Erythroblast (primary cell): ENCODE data around the gene C2orf92.
"Not testable (repeated sequence)": the region's sequence is repeated elsewhere in the genome, so short reads cannot be mapped to it uniquely, and the experiment has no call there.

Experiments used
- DNase-seq, 2 experiments: peaks; one replicate each; lab custom pipeline; 2025; lab: John Stamatoyannopoulos, UW
- GATA1 ChIP-seq: IDR thresholded peaks from 2 replicates; pipeline ENCODE4 v1.6.1; 2011; ENCODE audit warnings: low read depth, mild to moderate bottlenecking, control low read depth, low read length, moderate library complexity
- POLR2A ChIP-seq: IDR thresholded peaks from 2 replicates; pipeline ENCODE4 v1.6.1; 2011; ENCODE audit warnings: mild to moderate bottlenecking, low read length

The C2orf92 gene

DNA sequence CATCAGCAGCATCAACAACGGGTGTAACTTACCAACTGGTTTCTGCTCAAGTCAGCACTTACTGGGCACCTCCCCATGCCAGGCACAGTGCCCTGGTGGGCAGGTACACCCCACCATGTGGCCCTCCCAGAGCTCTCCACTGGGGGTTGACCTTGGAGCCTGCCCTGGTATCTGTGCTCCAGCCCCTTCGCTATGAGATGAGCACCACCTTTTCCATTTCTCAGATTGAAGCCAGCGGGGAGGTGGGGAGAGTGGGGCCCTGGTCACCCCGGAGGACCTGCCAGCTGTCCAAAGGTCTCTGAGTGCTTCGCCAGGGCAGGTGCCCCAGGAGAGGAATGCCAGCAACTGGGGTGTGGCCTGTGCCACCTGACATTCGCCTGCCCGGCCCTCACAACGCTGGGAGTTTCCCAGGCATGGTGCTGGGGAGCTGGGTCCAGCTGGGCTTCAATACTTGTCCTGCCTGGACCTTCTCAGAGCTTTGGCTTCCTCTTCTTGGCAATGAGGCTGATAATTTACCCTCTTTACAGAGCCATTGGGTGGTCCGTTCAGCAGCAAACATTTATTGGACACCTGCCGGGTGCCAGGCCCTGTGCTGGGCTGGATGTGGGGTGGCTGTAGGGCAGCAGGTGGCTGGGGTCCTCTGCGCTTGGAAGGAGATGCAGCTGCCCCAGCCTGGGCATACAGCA lies 38.0 kb downstream of the C2orf92 start:
- DNase-seq: no peak
- TF ChIP-seq POLR2A (no peak), GATA1 (no peak)

DNA sequence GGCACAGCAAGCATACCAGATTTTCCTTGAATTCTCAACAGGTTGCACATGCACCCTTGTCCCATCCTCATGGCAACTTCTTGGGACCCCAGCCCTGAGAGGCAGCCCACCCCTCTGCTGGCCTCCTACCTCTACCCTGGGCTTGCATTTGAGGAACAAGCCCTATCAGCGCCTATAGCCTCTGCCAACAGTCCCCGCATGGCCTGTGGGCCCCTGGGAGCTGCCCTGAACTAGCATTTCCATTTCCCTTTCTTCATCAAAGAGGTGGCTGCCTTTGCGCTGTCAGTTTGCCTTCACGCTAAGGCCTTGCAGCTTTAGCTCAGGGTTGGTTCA lies 38.5 kb downstream of the C2orf92 start:
- DNase-seq: no peak
- TF ChIP-seq POLR2A (no peak), GATA1 (no peak)

DNA sequence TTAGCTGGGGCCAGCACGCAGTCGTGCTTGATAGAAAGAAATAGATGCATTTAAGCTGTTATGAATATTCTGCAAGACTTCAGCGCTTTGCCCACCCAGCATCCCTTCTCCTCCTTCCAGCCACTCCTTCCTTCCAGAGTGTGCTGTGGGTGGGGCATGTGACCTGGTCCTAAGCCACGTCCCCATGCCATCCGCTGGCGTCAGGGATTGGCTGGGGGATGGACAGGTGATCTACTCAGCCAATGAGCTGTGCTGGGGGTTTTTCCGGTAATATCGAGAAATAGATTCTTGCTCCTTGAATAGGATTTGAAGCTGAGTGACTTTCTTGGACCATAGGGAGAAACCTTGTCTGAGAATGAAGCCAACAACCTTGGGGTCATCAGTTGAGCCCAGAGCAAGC lies 39.1 kb downstream of the C2orf92 start:
- TF ChIP-seq GATA1 (no peak), POLR2A (no peak)
- no peak for DNase-seq

DNA sequence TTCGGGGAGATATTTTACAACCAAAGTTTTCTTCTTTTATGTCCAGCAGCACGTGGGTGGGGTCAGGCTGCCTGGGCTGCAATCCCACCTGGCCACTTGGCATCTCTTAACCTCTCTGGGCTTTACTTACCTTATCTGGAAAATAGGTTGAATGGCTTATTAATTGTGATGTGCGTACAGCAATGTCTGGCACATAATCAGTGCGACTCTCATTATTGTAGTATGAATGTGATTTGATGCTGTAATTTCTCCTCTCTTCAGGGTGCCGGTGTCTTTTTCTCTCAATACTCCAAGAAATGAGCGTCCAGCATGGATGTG lies 41.8 kb downstream of the C2orf92 start:
- TF ChIP-seq POLR2A: no peak
- TF ChIP-seq GATA1: no peak
- no peak for DNase-seq

GRCh38 chr2:97712175-97712574 lies 42.7 kb downstream of the C2orf92 start:
- DNase-seq: not testable (repeated sequence)

- TF ChIP-seq GATA1 (no peak), POLR2A (no peak)
- DNase-seq: no peak
Measured at GRCh38 chr2:97712693-97713295, 43.3 kb downstream of the C2orf92 start.

GRCh38 chr2:97713296-97714083 lies 44.0 kb downstream of the C2orf92 start, which contains the start of gene ZAP70:
TSS of gene ZAP70 (plus strand) at chr2:97713576. CDS start at chr2:97724037, 10,461 bp downstream.
- no peak for DNase-seq
- no peak for TF ChIP-seq GATA1
- no peak for TF ChIP-seq POLR2A

DNA sequence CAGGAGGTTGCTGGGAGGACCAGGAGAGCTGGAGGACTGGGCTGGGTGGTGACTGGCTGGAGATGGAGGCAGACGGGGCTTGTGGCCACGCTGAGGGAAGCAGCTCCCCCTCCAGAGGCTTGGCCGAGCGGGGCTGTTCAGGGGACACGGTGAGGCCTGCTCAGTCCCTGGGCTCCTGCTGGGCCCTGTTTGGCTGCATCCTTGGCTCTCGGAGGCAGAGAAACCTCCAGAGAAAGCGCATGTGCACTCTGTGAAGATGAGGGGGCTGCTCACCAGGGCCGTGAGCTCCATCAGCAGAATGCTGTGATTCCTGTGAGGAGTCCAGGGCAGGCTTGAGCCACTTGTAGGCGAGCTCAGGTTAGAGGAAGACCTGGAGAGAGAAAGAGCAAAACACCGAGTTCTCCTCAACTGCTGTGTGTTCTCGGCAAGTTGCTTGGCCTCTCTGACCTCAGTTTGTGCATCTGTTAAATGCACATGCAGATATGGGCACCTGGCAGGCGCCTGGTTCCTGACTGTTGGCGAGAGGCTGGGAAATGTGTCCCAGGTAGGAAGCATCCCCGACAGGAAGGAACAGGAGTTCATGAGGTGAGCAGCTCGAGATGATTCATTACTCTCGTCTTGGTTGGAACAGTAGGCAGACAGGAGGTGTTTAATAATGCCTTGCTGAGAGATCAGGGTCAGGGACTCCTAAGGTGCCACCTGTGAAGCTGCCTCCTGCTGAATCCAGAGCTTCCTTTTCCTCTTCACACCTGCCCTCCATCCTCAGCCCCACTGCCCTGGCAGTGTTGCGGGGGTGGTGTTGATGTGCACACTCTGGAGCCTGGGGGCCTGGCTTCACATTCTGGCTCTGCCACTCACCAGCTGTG lies 44.8 kb downstream of the C2orf92 start:
- TF ChIP-seq POLR2A: no peak
- no peak for TF ChIP-seq GATA1
- DNase-seq: no peak

- no peak for DNase-seq
- TF ChIP-seq POLR2A (no peak), GATA1 (no peak)
Measured at GRCh38 chr2:97714950-97715652, 45.6 kb downstream of the C2orf92 start.

DNA sequence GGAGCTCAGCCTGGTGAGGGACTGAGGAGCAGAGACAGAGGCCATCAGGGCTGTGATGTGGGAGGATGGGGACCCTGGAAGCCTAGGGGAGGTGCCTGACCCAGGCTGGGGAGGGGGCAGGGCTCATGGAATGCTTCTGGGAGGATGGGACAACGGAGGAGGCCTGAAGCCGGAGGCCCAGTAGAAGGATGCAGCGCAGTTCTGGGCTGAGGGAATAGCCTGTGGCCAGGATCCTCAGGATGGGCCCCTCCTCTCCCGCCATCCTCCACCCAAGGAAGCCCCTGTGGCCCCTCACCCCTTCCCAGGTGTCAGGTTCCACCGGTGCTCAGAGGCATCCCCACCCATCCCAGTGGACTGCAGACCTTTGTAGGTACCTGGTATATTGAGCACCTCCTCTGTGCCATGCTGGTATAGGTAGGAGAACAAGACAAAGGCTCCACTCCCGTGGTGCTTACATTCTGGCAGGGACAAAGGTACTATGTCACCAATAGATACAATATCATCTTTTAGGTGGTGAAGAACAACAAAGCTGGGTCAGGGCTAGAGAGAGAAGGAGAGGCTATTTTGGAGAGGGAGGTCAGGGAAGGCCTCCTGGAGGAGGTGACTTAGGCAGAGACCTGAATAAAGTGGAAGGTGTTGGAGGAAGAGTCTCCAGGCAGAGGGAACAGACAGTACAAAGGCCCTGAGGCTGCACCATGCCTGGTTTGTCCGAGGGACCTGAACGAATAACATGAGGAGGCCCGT lies 46.6 kb downstream of the C2orf92 start:
- DNase-seq: no peak
- TF ChIP-seq GATA1 (no peak), POLR2A (no peak)

DNA sequence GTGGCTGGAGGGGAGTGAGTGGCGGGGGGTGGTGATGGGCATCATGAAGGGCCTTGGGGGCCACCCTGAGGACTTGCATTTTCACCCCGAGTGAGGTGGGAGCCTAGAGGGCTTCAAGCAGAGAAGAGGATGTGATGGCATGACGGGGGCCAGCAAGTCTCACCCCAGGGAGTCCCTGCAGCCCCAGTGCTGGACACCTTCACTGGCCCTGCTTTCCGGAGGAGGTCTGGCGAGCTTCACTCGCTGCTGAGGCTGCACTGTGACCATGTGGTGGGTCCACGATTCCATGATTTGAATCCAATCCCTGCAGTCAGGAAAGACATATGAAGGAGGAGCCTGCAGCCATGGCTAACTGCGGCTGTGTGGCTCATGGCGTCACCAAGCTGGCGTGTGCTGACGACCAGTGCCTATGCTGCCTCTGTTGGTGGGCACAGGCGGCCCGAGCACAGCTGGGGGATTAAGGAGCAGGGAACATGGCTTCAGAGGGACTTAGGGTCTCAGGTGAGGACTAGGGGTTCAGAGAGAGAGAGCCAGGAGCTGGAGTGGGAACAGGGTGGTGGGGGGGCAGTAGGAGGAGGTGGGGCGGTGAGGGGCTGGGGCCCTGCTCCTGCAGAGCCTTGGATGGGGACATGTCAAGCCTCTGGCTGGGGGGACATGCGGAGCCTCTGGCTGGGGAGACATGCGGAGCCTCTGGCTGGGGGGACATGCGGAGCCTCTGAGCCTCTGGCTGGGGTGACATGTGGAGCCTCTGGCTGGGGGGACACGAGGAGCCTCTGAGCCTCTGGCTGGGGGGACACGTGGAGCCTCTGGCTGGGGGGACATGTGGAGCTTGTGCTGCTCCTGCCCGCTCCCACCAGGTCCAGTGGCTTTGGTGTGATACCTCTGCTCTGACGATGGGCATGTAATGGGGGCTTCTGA lies 47.4 kb downstream of the C2orf92 start:
- no peak for DNase-seq
- TF ChIP-seq POLR2A (no peak), GATA1 (no peak)

GRCh38 chr2:97717613-97717995 lies 48.1 kb downstream of the C2orf92 start:
- TF ChIP-seq GATA1: no peak
- DNase-seq: no peak
